Mammary epithelial cell (primary cell): ENCODE results near the gene PRR35.

Experiments used
- EZH2 ChIP-seq: IDR thresholded peaks from 2 replicates; pipeline ENCODE4 v1.6.1; 2012; ENCODE audit warnings: low read length, inconsistent platforms, borderline replicate concordance
- TF ChIP-seq, protein P1 (sequence below), 2 donors: IDR thresholded peaks in 1 of 2; conservative IDR thresholded peaks in 1 of 2; 2 replicates each; pipeline ENCODE4 v1.5.1; 2011 to 2012; ENCODE audit warnings: inconsistent platforms in 2 of 2, low read length in 2 of 2, mild to moderate bottlenecking in 2 of 2, control low read depth in 1 of 2, low read depth in 1 of 2; ENCODE audit not compliant: insufficient read depth in 1 of 2; ENCODE audit errors: extremely low read depth in 1 of 2

DNA sequence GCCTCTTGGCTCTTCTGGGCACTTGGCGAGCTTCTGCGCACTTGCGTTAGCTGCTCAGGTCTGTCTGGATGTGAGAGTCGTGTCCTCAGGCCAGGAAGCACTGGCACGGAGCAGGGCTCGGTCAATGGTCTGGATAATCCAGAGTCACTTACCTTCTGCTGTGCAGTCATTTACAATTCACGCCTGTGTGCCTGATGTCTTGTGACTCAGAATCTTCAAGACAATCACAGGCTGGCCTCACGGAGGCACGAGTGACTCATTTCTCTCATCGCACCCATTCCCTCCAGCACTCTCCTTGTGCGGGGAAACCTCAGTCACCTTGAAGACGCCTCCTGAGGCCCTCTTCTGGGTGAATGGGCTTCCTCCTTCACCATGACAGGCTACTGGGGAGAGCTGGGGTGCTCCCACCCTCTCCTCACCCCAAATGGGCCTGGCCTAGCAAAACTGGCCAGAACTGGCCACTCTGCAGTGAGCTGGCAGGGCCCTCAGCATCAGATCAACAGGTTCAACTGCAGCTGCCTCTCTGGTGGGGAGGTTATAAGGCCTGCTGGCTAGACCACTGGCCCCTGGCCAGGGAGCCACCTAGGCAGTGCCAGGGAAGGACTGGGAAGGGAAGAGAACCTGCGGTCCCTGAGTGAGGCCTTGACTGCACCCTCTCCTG, 34.5 kb upstream of the PRR35 start:
- TF ChIP-seq, protein P1, sequence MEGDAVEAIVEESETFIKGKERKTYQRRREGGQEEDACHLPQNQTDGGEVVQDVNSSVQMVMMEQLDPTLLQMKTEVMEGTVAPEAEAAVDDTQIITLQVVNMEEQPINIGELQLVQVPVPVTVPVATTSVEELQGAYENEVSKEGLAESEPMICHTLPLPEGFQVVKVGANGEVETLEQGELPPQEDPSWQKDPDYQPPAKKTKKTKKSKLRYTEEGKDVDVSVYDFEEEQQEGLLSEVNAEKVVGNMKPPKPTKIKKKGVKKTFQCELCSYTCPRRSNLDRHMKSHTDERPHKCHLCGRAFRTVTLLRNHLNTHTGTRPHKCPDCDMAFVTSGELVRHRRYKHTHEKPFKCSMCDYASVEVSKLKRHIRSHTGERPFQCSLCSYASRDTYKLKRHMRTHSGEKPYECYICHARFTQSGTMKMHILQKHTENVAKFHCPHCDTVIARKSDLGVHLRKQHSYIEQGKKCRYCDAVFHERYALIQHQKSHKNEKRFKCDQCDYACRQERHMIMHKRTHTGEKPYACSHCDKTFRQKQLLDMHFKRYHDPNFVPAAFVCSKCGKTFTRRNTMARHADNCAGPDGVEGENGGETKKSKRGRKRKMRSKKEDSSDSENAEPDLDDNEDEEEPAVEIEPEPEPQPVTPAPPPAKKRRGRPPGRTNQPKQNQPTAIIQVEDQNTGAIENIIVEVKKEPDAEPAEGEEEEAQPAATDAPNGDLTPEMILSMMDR (conservative IDR thresholded peaks at IDR 0.05 in 1 of 2, IDR thresholded peaks at IDR 0.05 in 1 of 2; ENCODE audit: extremely low read depth in 1 of 2, insufficient read depth in 1 of 2, low read depth in 1 of 2, low read length in 2 of 2): no peak
- TF ChIP-seq EZH2: no peak
